ENCODE data around the gene XPNPEP2.
A peak's percentile ranks its signal among the peaks of the same experiment; 100 is the strongest.

The XPNPEP2 gene

DNA sequence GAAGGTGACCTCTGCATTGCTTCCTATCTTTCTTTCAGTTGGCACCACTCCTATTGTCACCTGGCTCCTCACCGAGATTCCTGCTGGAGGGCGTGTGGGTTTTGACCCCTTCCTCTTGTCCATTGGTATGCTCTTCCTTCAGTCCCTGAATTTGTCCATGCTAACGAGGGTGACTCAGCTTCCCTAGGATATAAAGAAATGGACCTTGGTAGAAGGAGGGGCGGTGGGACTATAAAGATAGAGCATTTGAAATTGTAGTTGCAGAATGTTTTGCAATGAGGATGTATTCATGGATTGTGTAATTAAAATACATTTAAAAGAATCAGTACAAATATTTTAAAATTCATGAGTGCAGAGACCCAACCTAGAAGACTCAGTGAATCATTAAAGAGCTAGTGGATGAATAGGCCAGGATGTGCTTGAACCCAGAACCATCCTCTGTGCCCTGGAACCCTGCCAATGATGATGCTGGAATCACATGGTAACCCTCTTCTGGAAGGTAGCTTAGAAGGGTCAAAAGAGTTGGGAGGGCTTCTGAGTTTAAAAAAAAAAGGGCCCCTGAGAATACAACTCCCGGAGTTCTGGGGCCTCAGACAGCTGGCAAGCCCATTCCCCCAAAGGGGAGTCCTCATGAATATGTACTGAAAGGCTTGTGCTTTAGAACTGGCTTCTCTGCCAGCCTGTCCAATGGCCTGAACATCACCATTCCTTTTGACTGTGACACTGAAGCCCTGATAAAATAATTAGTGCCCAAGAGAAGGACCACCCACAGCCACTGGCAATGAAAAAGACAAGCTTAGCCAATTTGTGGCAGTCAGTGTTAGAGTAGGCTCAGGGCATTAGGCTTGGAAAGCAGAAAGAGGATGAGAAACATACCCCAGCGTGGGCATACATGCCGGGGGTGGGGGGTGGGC, 8.0 kb downstream of the XPNPEP2 start:
- peak; percentile 19 for DNase-seq (ENCODE audit: low read depth)
- no peak for TF ChIP-seq CTCF (IDR thresholded peaks at IDR 0.05; ENCODE audit: low read length, missing control alignments)
- no peak overlapping the region for H3K4me3 ChIP-seq (replicated peaks; ENCODE audit: low read depth, low read length)

GRCh38 chrX:129747533-129747932, 8.8 kb downstream of the XPNPEP2 start:
- no peak overlapping the region for H3K4me3 ChIP-seq (replicated peaks; ENCODE audit: low read depth, low read length)
- no peak for DNase-seq (ENCODE audit: low read depth)
- TF ChIP-seq CTCF (IDR thresholded peaks at IDR 0.05; ENCODE audit: low read length, missing control alignments): no peak

DNA sequence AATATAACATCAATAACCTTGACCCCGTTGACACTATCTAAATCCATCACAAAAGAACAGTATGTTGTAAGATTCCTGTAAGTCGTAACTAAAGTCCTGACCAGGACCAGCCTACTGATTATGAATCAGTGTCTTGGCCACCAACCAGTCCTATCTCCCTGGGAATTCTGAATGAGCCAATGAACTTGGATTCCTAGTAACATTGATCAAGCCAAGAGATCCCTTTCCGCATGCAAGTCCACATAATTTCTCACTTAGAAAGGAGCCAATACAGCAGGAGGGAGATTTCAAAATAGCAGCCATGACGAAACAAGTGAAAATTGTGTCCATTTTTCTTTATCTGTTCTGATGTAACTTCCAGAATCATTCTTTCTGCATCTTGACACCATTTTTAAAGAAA, 9.5 kb downstream of the XPNPEP2 start:
- peak; percentile 93 for DNase-seq (ENCODE audit: low read depth)
- TF ChIP-seq CTCF (IDR thresholded peaks at IDR 0.05; ENCODE audit: low read length, missing control alignments): no peak
- no peak overlapping the region for H3K4me3 ChIP-seq (replicated peaks; ENCODE audit: low read depth, low read length)

DNA sequence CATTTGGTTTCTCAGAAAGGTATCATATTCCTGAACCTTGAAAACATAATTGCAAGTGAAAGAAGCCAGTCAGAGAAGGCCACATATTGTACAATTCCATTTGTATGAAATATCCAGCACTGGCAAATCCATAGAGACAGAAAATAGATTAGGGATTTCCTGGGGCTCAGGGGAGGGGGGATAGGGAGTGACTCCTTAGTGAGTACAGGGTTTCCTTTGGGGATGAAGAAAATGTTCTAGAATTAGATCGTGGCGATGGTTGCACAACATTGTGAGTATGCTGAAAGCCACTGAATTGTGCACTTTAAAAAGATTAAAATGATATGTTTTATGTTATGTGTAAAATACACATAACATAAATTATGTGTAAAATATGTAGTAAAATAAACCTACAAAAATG, 10.3 kb downstream of the XPNPEP2 start:
- no peak overlapping the region for H3K4me3 ChIP-seq (replicated peaks; ENCODE audit: low read depth, low read length)
- TF ChIP-seq CTCF (IDR thresholded peaks at IDR 0.05; ENCODE audit: low read length, missing control alignments): no peak
- DNase-seq (ENCODE audit: low read depth): peak; percentile 48

- no peak overlapping the region for H3K4me3 ChIP-seq (replicated peaks; ENCODE audit: low read depth, low read length)
- TF ChIP-seq CTCF (IDR thresholded peaks at IDR 0.05; ENCODE audit: low read length, missing control alignments): no peak
- no peak for DNase-seq (ENCODE audit: low read depth)
These were observed 12.2 kb downstream of the XPNPEP2 start for GRCh38 chrX:129750971-129751370.

DNA sequence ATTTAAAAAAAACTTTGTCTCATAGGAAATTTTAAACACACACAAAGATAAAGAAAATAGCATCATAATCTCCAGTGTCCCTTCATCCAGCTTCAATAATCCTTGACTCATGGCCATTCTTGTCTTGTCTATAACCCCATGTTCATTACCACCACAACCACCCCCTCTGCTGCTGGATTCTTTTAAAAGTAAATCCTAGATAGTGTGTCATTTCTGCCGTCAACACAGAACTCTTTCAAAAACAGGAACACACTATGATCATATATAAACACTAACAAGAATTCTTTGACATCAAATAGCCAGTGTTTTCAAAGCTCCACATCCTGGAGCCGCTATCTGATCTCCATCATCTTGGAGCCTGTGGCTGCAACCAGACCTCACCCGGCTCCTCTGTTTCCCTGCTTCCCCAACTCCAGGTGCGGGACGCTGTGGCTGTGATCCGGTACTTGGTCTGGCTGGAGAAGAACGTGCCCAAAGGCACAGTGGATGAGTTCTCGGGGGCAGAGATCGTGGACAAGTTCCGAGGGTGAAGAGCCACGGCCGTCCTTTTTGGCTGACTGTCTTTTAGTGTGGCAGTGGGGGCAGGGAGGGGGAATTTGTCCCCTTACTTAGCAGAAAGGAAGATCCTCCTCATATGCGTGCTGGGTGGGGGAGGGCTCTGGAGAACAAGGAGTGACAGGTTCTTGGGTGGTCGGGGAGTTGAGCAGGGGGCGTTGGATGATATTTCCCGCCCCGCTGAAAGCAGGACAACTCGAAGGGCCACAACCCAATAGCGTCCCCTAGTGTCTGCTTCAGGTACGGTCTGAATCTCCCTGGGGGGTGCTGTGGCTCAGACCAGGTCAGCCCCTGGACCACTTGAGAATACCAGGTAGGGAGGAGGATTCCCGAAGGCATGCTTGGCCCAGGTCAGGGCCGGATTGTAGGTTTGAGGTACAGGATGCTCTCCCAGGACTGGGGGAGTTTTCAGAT, 15.6 kb downstream of the XPNPEP2 start:
- H3K4me3 ChIP-seq (replicated peaks; ENCODE audit: low read depth, low read length): no peak overlapping the region
- TF ChIP-seq CTCF (IDR thresholded peaks at IDR 0.05; ENCODE audit: low read length, missing control alignments): peak; percentile 18
- DNase-seq (ENCODE audit: low read depth): no peak

Measured in fibroblast of pulmonary artery (primary cell).